Amygdala (tissue), 56 donors: ENCODE data around the gene CLC.
"Not testable (repeated sequence)": the region's sequence is repeated elsewhere in the genome, so short reads cannot be mapped to it uniquely, and the experiment has no call there.

ENCODE experiments used
- DNase-seq, 56 donors: peaks; one replicate each; lab custom pipeline; 2025; lab: John Stamatoyannopoulos, UW

Gene CLC

GRCh38 chr19:39737891-39738290 lies at the start of gene CLC:
CLC (minus strand) TSS chr19:39738029; CDS start chr19:39737952, 77 bp downstream.
- DNase-seq: no peak

GRCh38 chr19:39780894-39781293 lies 43.1 kb upstream of the CLC start:
- no peak for DNase-seq

- no peak for DNase-seq
Measured at GRCh38 chr19:39778763-39779162, 40.9 kb upstream of the CLC start, which contains the start of gene LEUTX. LEUTX (plus strand) TSS chr19:39778854; CDS start chr19:39778921, 67 bp downstream.

GRCh38 chr19:39768786-39769185 lies 31.0 kb upstream of the CLC start:
- DNase-seq: no peak

- DNase-seq: no peak
Measured at GRCh38 chr19:39768334-39768733, 30.5 kb upstream of the CLC start.

GRCh38 chr19:39765091-39766076 lies 27.6 kb upstream of the CLC start:
- peak in 4 of 56 donors; percentile 1 to 17 (median 14) for DNase-seq

GRCh38 chr19:39761851-39762250 lies 24.0 kb upstream of the CLC start:
- not testable (repeated sequence) for DNase-seq

- DNase-seq: no peak
Measured at GRCh38 chr19:39759457-39760184, 21.8 kb upstream of the CLC start.

GRCh38 chr19:39754971-39755370 lies 17.1 kb upstream of the CLC start:
- no peak for DNase-seq

- DNase-seq: no peak
Measured at GRCh38 chr19:39754544-39754943, 16.7 kb upstream of the CLC start.

- no peak for DNase-seq
Measured at GRCh38 chr19:39752795-39753194, 15.0 kb upstream of the CLC start.

GRCh38 chr19:39752390-39752789 lies 14.6 kb upstream of the CLC start:
- DNase-seq: no peak

GRCh38 chr19:39749981-39750380 lies 12.2 kb upstream of the CLC start:
- DNase-seq: no peak

- no peak for DNase-seq
Measured at GRCh38 chr19:39746836-39747529, 9.2 kb upstream of the CLC start.

GRCh38 chr19:39745643-39746042 lies 7.8 kb upstream of the CLC start:
- no peak for DNase-seq

- no peak for DNase-seq
Measured at GRCh38 chr19:39740395-39740794, 2.6 kb upstream of the CLC start.

- no peak for DNase-seq
Measured at GRCh38 chr19:39738814-39739213, 985 bp upstream of the CLC start.

GRCh38 chr19:39737351-39737750 lies 478 bp downstream of the CLC start:
- no peak for DNase-seq

- no peak for DNase-seq
Measured at GRCh38 chr19:39736088-39736487, 1.7 kb downstream of the CLC start.

- DNase-seq: no peak
Measured at GRCh38 chr19:39735688-39736087, 2.1 kb downstream of the CLC start.

- DNase-seq: no peak
Measured at GRCh38 chr19:39733841-39734240, 4.0 kb downstream of the CLC start.
